ENCODE data around the gene EXOC7.

The EXOC7 gene

GRCh38 chr17:76138234-76138895 is 34.8 kb upstream of the EXOC7 start:
- no peak for DNase-seq

GRCh38 chr17:76137351-76138233 is 34.0 kb upstream of the EXOC7 start:
- DNase-seq, result no peak

DNA sequence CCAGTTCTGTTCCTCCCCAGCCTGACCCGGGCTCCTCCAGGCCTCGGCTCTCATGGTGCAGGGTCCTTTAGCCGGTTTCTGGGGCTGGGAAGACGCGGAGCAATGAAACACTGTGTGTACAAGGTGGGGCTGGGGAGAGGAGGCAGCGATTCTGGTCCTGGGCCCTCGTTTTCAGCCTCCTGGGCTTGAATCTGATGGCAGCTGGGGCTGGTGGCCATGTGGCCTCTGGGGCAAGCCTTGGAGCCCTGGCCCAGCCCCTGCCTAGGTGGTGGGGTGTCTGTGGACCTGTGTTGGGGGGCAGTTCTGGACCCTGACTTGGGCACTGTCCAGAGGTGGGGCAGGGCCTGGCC is 33.4 kb upstream of the EXOC7 start:
- DNase-seq, result no peak

GRCh38 chr17:76136276-76137000 is 32.9 kb upstream of the EXOC7 start:
- DNase-seq, result no peak

DNA sequence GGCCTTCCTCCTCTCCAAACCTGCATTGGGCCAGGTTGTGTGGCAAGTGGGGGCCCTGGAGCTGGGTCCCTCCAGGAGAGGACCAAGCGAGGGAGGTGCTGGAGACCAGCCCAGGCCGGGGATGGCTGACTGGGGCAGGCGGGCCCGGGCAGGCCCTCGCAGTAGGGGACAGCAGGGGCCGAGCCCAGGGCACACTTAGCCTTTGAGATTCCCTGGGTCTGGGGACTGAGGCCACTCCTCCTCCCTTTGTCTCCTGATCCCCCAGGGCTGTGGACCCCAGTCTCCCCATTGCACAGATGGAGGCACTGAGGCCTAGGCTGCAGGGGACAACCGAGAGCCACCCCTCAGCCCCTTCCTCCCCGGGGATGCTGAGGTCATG is 32.2 kb upstream of the EXOC7 start:
- no peak for DNase-seq

- no peak for DNase-seq
These were observed 31.6 kb upstream of the EXOC7 start for GRCh38 chr17:76134911-76135809.

DNA sequence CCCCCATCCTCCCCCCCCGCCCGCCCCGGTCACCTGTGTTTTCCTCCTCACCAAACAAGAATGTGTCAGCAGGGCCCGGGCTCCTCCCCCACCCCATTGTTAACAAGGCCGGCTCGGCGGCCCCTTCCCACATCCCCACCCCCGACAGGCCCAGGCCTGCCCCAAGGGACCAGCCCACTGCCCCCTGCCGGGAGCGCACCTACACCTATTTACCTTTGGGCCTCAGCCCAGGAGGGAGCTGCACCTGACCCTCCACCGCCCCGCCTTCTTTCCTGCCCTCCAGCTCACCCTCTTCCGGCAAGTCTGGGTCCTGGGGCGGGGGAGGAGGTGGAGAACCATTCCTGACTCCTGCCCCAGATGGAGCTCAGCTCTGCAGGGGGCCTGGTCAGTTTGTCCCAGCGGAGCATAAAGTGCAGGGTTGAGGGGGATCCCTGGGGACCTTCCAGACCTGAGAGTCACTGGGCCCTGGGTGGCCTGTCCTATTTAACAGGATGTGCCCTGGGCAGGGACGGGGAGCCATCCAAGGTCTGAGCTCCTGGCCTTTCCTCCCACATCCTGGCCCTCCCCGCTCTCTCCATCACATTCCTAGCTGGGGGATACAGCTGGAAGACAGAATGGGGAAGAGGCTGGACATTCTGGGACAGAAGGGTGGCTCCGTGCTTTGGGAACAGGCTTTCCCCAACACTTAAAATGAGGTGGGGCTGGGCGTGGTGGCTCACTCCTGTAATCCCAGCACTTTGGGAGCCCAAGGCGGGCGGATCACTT is 29.2 kb upstream of the EXOC7 start:
- DNase-seq, result no peak

- no peak for DNase-seq
These were observed 28.3 kb upstream of the EXOC7 start for GRCh38 chr17:76131692-76132573.

DNA sequence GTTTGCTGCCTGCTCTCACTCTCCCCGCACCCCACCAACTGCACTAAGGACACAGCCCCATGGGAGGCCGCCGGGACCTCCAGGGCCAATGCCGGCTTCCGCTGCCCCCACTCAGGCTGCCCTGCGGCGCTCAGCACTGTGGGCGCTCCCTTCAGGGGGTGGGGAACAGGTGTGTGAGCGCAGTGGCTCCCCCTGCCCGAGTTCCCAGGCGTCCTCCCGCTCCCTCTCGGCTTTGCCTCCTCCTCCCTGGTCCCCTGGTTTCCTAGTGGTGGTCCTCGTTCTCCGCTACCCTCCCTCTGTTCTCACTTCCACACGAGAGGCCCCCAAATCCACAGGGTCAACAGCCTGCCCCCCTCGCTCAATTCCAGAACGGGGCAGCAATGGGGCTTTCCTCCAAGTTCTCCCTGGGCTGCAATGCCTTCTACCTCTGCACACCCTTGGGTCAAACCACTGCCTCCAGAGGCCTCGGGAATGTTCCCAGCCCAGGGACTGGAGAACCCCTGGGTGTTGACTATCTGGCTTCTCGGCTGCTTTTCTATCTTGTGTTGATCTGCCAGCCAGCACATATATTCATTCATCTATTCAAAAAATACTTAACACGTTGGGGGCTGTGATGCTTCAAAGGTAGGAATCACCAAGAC is 27.6 kb upstream of the EXOC7 start:
- DNase-seq, result no peak

GRCh38 chr17:76130473-76130872 is 26.9 kb upstream of the EXOC7 start:
- no peak for DNase-seq

DNA sequence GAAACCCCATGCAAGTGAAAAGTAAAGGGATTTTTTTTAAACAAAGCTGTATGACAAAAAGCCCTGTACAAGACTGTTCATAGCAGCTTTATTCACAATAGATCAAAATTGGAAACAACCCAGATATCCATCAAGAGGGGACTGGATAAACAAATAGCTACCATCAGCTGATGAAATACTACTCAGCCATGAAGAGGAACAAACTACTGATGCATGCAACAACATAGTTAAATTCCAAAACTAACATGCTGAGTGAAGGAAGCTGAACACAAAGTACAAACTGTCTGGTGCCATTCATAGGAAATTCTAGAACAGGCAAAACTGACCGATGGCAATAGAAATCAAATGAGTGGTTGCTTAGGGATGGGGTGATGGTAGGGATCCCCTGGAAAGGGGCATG is 22.3 kb upstream of the EXOC7 start:
- no peak for DNase-seq

DNA sequence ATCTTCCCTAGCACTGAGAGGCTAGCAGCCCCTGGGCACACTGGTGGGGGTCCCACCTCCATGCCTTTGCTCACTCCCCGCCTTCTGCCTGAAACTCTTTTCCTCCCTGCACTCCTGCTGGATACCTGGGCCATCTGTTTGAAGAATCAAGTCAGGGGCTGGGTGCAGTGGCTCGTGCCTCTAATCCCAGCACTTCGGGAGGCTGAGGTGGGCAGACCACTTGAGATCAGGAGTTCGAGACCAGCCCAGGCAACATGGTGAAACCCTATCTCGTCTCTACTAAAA is 21.7 kb upstream of the EXOC7 start:
- no peak for DNase-seq

- DNase-seq, result no peak
These were observed 21.2 kb upstream of the EXOC7 start for GRCh38 chr17:76124582-76125390.

- DNase-seq, result no peak
These were observed 20.4 kb upstream of the EXOC7 start for GRCh38 chr17:76123749-76124581.

GRCh38 chr17:76123191-76123499 is 19.6 kb upstream of the EXOC7 start:
- no peak for DNase-seq

GRCh38 chr17:76122431-76123190 is 19.0 kb upstream of the EXOC7 start:
- no peak for DNase-seq

DNA sequence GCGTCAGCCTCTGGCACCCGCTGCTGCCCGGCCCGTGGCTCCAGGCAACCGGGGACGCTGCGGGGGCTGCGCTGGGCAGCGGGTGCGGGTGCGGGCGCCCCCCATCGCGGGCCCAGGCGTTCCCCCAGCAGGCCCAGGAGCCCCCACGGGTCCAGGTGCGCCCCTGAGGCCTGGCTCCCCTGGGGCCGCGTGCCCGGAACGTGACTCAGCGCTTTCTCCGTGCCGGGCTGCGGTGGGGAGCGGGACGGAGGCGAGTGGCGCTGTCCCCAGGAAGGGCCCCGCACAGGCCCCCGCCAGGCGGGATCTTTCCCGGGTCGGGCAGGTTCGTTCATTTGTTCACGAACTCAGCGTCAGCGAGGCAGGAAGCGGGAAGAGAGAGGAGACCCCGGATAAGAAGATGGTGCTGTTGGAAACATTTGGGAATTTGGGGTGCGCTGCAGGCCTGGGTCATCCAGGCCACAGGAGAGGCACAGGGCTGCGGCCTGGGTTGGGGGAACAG is 18.4 kb upstream of the EXOC7 start:
- no peak for DNase-seq

- no peak for DNase-seq
These were observed 17.0 kb upstream of the EXOC7 start for GRCh38 chr17:76120658-76121008.

Data from CD4-positive, alpha-beta T cell treated with Interleukin-15 for 1 hour (primary cell).